ENCODE results near the gene KIF1A.
"Not testable (repeated sequence)": the region's sequence is repeated elsewhere in the genome, so short reads cannot be mapped to it uniquely, and the experiment has no call there.

Gene KIF1A

GRCh38 chr2:240787521-240788472 lies 32.2 kb downstream of the KIF1A start:
- no peak for DNase-seq (ENCODE audit: low read depth in 2 of 2)

GRCh38 chr2:240786871-240787311 lies 33.1 kb downstream of the KIF1A start:
- no peak for DNase-seq (ENCODE audit: low read depth in 2 of 2)

- no peak for DNase-seq (ENCODE audit: low read depth in 2 of 2)
These were observed 33.6 kb downstream of the KIF1A start for GRCh38 chr2:240786355-240786841.

DNA sequence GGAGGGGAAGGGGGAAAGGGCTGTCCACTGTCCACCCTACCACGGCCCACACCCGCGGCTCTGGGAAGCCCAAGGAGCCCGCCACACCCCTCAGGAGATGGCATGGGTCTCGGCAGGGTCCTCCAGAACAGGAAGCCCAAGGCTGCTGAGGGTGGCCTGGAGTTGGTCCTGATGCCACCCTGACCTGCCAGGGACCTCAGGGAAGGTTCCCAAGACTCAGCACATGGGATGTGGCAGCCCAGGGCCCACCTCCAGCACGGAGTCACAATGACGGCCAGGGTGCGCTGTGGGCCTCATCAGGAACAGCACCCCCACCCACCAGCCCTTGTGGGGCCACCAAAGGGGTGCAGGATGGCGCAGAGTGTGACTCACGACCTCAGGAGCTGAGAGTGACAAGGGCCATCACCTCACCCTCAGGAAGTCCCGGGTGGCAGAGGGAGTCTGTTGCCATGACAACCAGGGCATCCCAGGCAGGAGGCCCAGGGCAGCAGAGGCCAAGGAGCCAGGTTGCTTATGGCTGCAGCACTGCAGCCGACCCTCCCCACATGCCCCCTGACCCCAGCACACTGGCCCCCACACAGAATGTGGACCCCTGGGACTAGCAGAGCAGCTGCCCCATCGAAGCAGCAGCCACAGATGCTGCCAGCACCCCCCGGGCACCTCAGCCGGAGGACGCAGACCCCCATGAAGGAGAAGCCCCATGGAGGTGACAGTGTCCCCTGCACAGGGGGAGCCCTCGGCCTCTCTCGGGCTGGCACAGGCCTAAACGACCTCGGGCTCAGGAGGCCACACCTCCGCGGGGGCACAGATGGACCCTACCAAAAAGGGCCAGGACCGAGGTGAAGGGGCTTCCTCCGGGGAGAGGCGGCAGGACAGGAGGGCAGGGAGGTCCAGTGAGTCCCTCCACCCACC lies 34.3 kb downstream of the KIF1A start:
- DNase-seq (ENCODE audit: low read depth in 2 of 2): no peak

DNA sequence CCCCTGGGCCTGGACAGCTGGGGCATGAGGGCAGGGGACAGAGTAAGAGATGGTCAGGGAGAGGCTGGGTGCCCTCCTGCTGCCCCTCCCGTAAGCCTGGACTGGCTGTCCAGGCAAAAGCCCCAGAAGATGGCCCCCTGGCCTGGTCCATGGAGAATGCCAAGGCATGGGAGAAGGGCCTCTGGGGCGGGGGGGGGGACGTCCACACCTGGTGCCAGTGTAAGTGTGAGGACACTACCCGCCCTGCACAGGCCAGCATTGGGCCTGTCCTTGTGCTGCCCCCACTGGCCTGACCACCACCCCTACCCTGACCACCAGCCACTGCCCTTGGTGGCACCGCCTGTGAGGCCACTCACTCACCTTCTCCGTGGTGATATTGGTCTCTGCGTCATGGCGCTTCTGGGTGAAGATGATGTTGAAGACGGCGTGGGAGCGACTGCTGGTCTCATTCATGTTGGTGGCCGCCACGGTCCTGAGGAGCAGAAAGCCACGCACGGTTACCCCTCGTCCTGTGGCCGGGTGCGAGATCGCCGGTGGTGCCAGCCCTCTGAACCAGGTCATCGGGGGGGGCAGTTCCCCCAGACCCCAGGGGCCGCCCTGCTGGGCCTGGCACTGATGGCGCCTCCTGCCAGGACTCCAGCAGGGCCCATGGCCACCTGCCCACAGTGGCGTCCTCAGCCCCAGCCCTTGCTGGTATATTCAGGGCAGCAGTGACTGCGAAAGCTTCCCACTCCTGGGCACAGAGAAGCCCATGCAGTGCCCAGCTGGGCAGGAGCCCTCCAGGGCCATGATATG lies 35.2 kb downstream of the KIF1A start:
- no peak for DNase-seq (ENCODE audit: low read depth in 2 of 2)

GRCh38 chr2:240783819-240784621 lies 36.0 kb downstream of the KIF1A start:
- no peak for DNase-seq (ENCODE audit: low read depth in 2 of 2)

DNA sequence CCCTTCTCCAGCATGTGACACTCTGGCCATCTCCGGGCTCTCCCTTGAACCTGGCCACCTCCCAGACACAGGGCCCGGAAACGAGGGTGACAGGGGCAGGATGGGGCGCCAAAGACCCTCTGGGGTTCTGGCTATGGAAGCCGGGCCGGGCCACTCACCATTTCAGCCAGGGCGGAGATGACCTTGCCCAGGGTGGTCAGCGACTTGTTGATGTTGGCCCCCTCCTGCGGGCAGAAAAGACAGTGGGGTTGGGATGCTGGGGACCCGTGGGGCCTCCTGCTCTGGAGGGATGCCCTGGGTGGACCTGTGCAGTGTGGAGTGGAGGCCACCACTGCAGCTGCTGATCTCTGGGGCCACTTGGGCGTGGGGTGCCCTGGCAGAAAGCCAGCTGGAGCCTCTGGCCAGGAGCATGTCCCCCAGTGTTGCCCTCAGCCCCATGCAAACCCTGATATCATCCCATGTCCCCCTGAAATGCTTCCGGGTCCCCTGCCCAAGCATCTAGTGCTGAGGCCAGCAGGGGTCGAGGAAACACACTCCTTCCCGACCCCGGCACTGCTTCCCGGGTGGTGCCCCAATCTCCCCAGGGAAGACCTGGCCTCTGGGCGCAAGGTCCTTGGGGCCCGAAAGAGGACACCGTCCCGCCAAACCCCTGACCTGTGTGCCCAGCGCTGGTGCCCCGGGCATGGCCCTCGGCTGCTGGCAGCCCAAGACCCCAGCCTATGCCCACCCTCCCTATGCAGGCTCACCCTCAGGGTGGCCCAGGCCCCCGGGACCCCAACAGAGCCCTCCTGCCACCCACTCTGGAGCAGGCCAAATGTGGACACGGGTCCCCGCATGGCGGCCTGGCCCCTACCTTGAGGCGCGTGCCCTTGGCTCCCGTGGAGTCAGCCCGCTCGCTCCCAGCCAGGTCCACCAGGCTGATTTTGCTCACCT lies 36.9 kb downstream of the KIF1A start:
- DNase-seq (ENCODE audit: low read depth in 2 of 2): no peak

- no peak for DNase-seq (ENCODE audit: low read depth in 2 of 2)
These were observed 37.7 kb downstream of the KIF1A start for GRCh38 chr2:240782221-240782885.

GRCh38 chr2:240781471-240782220 lies 38.4 kb downstream of the KIF1A start:
- no peak for DNase-seq (ENCODE audit: low read depth in 2 of 2)

DNA sequence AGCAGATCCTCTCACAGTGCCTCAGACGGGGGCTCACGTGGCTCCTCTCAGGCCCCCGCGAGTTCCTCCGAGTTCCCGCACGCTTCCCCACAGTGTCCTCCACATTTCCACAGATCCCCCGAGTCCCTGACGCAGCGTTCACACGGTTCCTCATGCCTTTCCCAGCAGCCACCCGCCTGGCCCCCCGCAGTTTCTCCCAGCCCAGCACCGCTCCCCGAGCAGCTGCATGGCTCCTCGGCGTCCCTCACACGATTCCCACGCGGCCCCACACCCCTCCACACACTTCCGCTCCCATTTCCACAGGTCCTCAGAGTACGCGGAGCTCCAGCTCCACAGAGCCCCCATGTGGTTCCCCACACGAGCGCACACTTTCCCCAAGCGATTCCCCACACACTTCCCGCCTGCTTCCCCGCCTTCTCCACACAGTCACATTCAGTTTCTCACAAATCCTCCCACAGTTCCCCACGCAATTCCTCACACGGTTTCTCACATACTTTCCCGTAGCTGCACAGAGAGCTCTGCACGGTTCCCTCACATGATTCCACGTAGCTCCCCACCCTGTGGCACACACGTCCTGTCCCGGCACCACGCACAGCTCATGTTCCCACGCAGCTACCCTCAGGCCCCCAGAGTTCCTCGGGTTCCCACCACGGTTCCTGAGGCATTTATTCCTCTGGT lies 39.9 kb downstream of the KIF1A start:
- no peak for DNase-seq (ENCODE audit: low read depth in 2 of 2)

- DNase-seq (ENCODE audit: low read depth in 2 of 2): not testable (repeated sequence)
These were observed 40.7 kb downstream of the KIF1A start for GRCh38 chr2:240779250-240779832.

GRCh38 chr2:240778426-240778825 lies 41.6 kb downstream of the KIF1A start:
- DNase-seq (ENCODE audit: low read depth in 2 of 2): no peak

GRCh38 chr2:240777456-240778212 lies 42.4 kb downstream of the KIF1A start:
- DNase-seq (ENCODE audit: low read depth in 2 of 2): no peak

DNA sequence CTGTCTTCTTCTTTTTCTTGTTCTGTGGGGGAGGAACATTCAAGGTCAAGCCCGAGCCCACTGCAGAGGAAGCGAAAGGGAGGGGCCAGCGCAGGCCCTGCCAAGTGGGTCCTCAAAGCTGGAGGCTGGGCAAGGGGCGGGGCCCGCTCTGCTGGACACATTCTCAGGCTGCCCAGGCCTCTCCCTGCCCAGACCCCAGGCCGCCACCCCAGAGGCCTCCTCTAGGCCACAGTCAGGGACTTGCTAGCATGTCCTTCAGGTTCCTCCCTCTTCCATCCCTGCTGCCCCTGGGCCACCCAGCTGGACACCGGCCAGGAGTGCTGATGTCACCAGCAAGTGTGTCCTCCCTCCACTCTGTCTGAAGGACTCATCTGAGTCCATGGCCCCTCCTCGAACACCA lies 44.1 kb downstream of the KIF1A start:
- no peak for DNase-seq (ENCODE audit: low read depth in 2 of 2)

GRCh38 chr2:240774856-240775255 lies 45.2 kb downstream of the KIF1A start:
- DNase-seq (ENCODE audit: low read depth in 2 of 2): no peak

DNA sequence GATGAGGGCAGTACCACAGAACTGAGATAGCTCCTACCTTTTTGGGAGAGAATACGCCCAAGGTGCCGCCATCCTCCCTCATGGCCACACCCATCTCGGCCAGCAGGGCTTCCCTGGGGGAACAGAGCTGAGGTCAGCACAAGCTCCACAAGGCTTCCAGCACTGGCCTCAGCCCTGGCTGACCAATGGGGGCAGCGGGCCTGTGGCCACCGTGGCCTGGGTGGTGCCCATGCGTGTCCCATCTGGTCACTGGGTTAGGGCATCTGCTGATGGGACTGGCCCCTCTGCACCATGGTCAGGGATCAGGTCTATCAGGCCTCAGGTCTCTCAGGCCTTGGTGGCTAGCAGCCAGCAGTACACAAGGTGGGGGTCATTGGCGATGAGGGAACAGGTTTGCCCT lies 50.9 kb downstream of the KIF1A start:
- DNase-seq (ENCODE audit: low read depth in 2 of 2): no peak
